ENCODE results near the gene LYPLA2.
"Not testable (repeated sequence)": the region's sequence is repeated elsewhere in the genome, so short reads cannot be mapped to it uniquely, and the experiment has no call there.

Gene LYPLA2

GRCh38 chr1:23827717-23828116 is 36.8 kb downstream of the LYPLA2 start:
- TF ChIP-seq CTCF (IDR thresholded peaks at IDR 0.05): no peak
- Mint-ChIP-seq H3K36me3 (ENCODE audit: low read depth) (no peaks in the 10 kb centered on the region), H3K4me3 (no peak overlapping the region), H3K27ac (no peak overlapping the region), H3K4me1 (peaks cover 16% of the 10 kb centered on the region), H3K27me3 (ENCODE audit: low read depth, poor library complexity) (peaks cover 17% of the 10 kb centered on the region), H3K9me3 (no peaks in the 10 kb centered on the region)
- no peak for DNase-seq

- peaks cover 53% of the 10 kb centered on the region for H3K27me3 Mint-ChIP-seq (ENCODE audit: low read depth, poor library complexity)
- not testable (repeated sequence) for H3K36me3 Mint-ChIP-seq (ENCODE audit: low read depth); H3K4me3 Mint-ChIP-seq; H3K9me3 Mint-ChIP-seq; H3K27ac Mint-ChIP-seq; DNase-seq
- H3K4me1 Mint-ChIP-seq: peaks cover 14% of the 10 kb centered on the region
These were observed 43.2 kb downstream of the LYPLA2 start for GRCh38 chr1:23834156-23834555.

GRCh38 chr1:23836037-23836436 is 45.1 kb downstream of the LYPLA2 start:
- Mint-ChIP-seq H3K36me3 (ENCODE audit: low read depth) (no peaks in the 10 kb centered on the region), H3K4me3 (no peak overlapping the region), H3K9me3 (peaks cover 5% of the 10 kb centered on the region), H3K4me1 (peaks cover 14% of the 10 kb centered on the region), H3K27me3 (ENCODE audit: low read depth, poor library complexity) (peaks cover 48% of the 10 kb centered on the region), H3K27ac (no peak overlapping the region)
- TF ChIP-seq CTCF (IDR thresholded peaks at IDR 0.05): no peak
- DNase-seq: no peak

GRCh38 chr1:23837908-23838307 is 47.0 kb downstream of the LYPLA2 start:
- TF ChIP-seq CTCF (IDR thresholded peaks at IDR 0.05): no peak
- Mint-ChIP-seq H3K27ac (no peak overlapping the region), H3K27me3 (ENCODE audit: low read depth, poor library complexity) (peaks cover 59% of the 10 kb centered on the region), H3K4me1 (peaks cover 14% of the 10 kb centered on the region), H3K9me3 (peaks cover 5% of the 10 kb centered on the region), H3K4me3 (peak overlapping the region; percentile 78), H3K36me3 (ENCODE audit: low read depth) (no peaks in the 10 kb centered on the region)
- DNase-seq: peak; percentile 5

- no peak for TF ChIP-seq CTCF (IDR thresholded peaks at IDR 0.05)
- peak overlapping the region; percentile 78 for H3K4me3 Mint-ChIP-seq
- H3K27me3 Mint-ChIP-seq (ENCODE audit: low read depth, poor library complexity): peaks cover 60% of the 10 kb centered on the region
- H3K9me3 Mint-ChIP-seq: peaks cover 5% of the 10 kb centered on the region
- peaks cover 14% of the 10 kb centered on the region for H3K4me1 Mint-ChIP-seq
- DNase-seq: peak; percentile 75
- H3K36me3 Mint-ChIP-seq (ENCODE audit: low read depth): no peaks in the 10 kb centered on the region
- H3K27ac Mint-ChIP-seq: no peak overlapping the region
These were observed 47.5 kb downstream of the LYPLA2 start for GRCh38 chr1:23838401-23838866.

- no peak for TF ChIP-seq CTCF (IDR thresholded peaks at IDR 0.05)
- H3K27ac Mint-ChIP-seq: no peak overlapping the region
- no peak overlapping the region for H3K4me3 Mint-ChIP-seq
These were observed 52.7 kb downstream of the LYPLA2 start for GRCh38 chr1:23843644-23844043.

More at GRCh38 chr1:23843644-23844043, 52.7 kb downstream of the LYPLA2 start:
- Mint-ChIP-seq H3K4me1 (peaks cover 1% of the 10 kb centered on the region), H3K9me3 (peaks cover 18% of the 10 kb centered on the region), H3K36me3 (ENCODE audit: low read depth) (peaks cover 17% of the 10 kb centered on the region), H3K27me3 (ENCODE audit: low read depth, poor library complexity) (peaks cover 35% of the 10 kb centered on the region)
- no peak for DNase-seq

Measured in nephron progenitor cell (in vitro differentiated cells).